Hepatocyte (in vitro differentiated cells): ENCODE data around the gene MR1. TPM values are rescaled to one million over a fixed set of nuclear protein-coding genes. Genes with fewer than 3 reads are reported as not detected.

ENCODE experiments used
- DNase-seq: peaks from one replicate; pipeline ENCODE4 v3.0.0-alpha.2; 2016; ENCODE audit warnings: low spot score
- H2AFZ ChIP-seq: fragments of 200-600 bp; sonication (generic); 2 replicates; pipeline ENCODE4 v1.6.0; 2016; ENCODE audit warnings: antibody characterized with exemption, mild to moderate bottlenecking
- H3K27ac ChIP-seq: fragments of 200-600 bp; sonication (generic); 2 replicates; pipeline ENCODE4 v1.5.1; 2016; ENCODE audit warnings: mild to moderate bottlenecking
- H3K27me3 ChIP-seq: fragments of 200-600 bp; sonication (generic); 2 replicates; pipeline ENCODE4 v1.6.1; 2016
- H3K36me3 ChIP-seq: fragments of 200-600 bp; sonication (generic); replicated peaks from 2 replicates; pipeline ENCODE4 v1.5.1; 2016; ENCODE audit warnings: low read depth; ENCODE audit not compliant: insufficient read depth
- H3K4me1 ChIP-seq: fragments of 200-600 bp; sonication (generic); 2 replicates; pipeline ENCODE4 v1.5.1; 2016; ENCODE audit warnings: mild to moderate bottlenecking, moderate library complexity; ENCODE audit not compliant: insufficient read depth
- H3K4me2 ChIP-seq: fragments of 200-600 bp; sonication (generic); 2 replicates; pipeline ENCODE4 v1.6.0; 2016
- H3K4me3 ChIP-seq: fragments of 200-600 bp; sonication (generic); 2 replicates; pipeline ENCODE4 v1.5.1; 2016; ENCODE audit warnings: mild to moderate bottlenecking
- H3K79me2 ChIP-seq: fragments of 200-600 bp; sonication (generic); 2 replicates; pipeline ENCODE4 v1.6.0; 2017; ENCODE audit warnings: mild to moderate bottlenecking
- H3K9me2 ChIP-seq: fragments of 200-600 bp; sonication (generic); replicated peaks from 2 replicates; pipeline ENCODE4 v1.6.0; 2017; ENCODE audit warnings: mild to moderate bottlenecking; ENCODE audit not compliant: insufficient read depth
- H3K9me3 ChIP-seq: fragments of 200-600 bp; sonication (generic); 2 replicates; pipeline ENCODE4 v1.5.1; 2016; ENCODE audit warnings: low read depth, mild to moderate bottlenecking
- H4K20me1 ChIP-seq: fragments of 200-600 bp; sonication (generic); 2 replicates; pipeline ENCODE4 v1.6.0; 2016; ENCODE audit warnings: mild to moderate bottlenecking; ENCODE audit not compliant: insufficient read depth, poor library complexity, severe bottlenecking
- EZH2 ChIP-seq: fragments of 200-600 bp; sonication (generic); IDR thresholded peaks from 2 replicates; pipeline ENCODE4 v1.6.1; 2016; ENCODE audit warnings: antibody characterized with exemption, mild to moderate bottlenecking, borderline replicate concordance
- EZH2phosphoT487 ChIP-seq: fragments of 200-600 bp; sonication (generic); IDR thresholded peaks from one replicate; pipeline ENCODE4 v1.6.1; 2018; ENCODE audit warnings: antibody characterized with exemption, mild to moderate bottlenecking, low read depth, moderate library complexity; ENCODE audit not compliant: unreplicated experiment, severe bottlenecking
- WGBS: methylation state at CpG from one replicate; pipeline ENCODE4 v1.1.6; 2016; ENCODE audit warnings: low lambda C conversion rate; ENCODE audit errors: missing lambda C conversion rate; 5-methylcytosine and 5-hydroxymethylcytosine counted together
- polyA plus RNA-seq: library from polyadenylated mRNA; unstranded; fragments of >200 nt; fragmentation: Nextera tagmentation; extraction: Ambion mirVana; gene quantifications from 2 replicates; pipeline ENCODE4 v1.2.1, GENCODE V29; 2016
- total RNA-seq: library from RNA; depleted of rRNA; stranded (reverse); fragments of >200 nt; gene quantifications from 2 replicates; pipeline ENCODE4 v1.2.3, GENCODE V29; 2014
- TF ChIP-seq, protein P1 (sequence below): fragments of 200-600 bp; sonication (generic); IDR thresholded peaks from 2 replicates; pipeline ENCODE4 v1.5.1; 2016; ENCODE audit warnings: antibody characterized with exemption, mild to moderate bottlenecking; ENCODE audit not compliant: poor library complexity

The MR1 gene
- total and polyA plus RNA-seq, 2 experiments from 2014 or later, result 8.9 to 10.6 TPM

DNA sequence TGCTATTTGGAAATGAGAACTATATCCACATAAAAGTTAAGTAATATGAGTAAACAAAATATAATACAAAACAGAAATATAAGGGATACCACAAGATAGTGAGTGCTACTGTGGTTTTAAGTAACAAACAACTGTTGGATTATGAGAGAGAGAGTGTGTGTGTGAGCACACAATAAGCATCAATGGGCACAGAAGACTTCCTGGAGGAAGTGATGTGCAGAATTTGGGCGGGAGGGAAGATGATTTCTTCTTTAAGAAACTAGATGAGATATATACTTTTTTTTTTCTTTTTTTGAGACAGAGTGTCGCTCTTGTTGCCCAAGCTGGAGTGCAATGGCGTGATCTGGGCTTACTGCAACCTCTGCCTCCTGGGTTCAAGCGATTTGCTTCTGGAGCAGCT lies 46.8 kb downstream of the MR1 start:
- 100% methylated on average over 4 of the region's 4 CpGs for WGBS
- Histone ChIP-seq H4K20me1 (no peaks in the 10 kb centered on the region), H3K4me1 (no peaks in the 10 kb centered on the region), H2AFZ (no peak overlapping the region), H3K27ac (no peak overlapping the region), H3K36me3 (no peaks in the 10 kb centered on the region), H3K9me3 (no peaks in the 10 kb centered on the region), H3K79me2 (no peaks in the 10 kb centered on the region), H3K4me3 (no peak overlapping the region), H3K9me2 (no peaks in the 10 kb centered on the region), H3K27me3 (no peaks in the 10 kb centered on the region), H3K4me2 (no peak overlapping the region)
- TF ChIP-seq EZH2, result no peak
- TF ChIP-seq, protein P1, sequence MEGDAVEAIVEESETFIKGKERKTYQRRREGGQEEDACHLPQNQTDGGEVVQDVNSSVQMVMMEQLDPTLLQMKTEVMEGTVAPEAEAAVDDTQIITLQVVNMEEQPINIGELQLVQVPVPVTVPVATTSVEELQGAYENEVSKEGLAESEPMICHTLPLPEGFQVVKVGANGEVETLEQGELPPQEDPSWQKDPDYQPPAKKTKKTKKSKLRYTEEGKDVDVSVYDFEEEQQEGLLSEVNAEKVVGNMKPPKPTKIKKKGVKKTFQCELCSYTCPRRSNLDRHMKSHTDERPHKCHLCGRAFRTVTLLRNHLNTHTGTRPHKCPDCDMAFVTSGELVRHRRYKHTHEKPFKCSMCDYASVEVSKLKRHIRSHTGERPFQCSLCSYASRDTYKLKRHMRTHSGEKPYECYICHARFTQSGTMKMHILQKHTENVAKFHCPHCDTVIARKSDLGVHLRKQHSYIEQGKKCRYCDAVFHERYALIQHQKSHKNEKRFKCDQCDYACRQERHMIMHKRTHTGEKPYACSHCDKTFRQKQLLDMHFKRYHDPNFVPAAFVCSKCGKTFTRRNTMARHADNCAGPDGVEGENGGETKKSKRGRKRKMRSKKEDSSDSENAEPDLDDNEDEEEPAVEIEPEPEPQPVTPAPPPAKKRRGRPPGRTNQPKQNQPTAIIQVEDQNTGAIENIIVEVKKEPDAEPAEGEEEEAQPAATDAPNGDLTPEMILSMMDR, result no peak
- TF ChIP-seq EZH2phosphoT487, result no peak
- no peak for DNase-seq

DNA sequence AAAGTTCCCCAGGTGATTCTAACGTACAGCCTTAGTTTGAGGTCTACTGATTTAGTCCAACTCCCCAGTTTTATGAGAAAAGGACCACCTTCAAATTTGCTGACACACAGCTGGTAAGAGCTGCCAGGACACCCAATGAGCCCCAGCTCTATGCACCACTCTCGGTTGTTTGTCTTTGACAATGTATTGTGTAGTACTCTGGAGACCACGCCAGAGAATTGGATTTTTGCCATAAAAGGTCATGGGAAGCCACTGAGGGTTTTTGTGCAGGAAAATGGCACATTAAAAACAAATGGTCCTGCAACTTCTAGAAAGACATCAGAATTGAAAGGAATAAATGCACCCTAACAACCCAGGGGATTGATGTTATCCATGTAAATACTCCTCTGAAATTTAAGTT lies 47.6 kb downstream of the MR1 start:
- WGBS, result 53% methylated on average over 3 of the region's 3 CpGs
- no peaks in the 10 kb centered on the region for H3K4me1 ChIP-seq
- H3K36me3 ChIP-seq, result no peaks in the 10 kb centered on the region
- no peak for DNase-seq
- no peak for TF ChIP-seq EZH2phosphoT487
- TF ChIP-seq, protein P1, result no peak
- no peak for TF ChIP-seq EZH2
- H3K27me3 ChIP-seq, result no peaks in the 10 kb centered on the region
- H3K9me2 ChIP-seq, result no peaks in the 10 kb centered on the region
- no peak overlapping the region for H3K4me3 ChIP-seq
- no peaks in the 10 kb centered on the region for H3K79me2 ChIP-seq
- no peaks in the 10 kb centered on the region for H3K9me3 ChIP-seq
- no peaks in the 10 kb centered on the region for H4K20me1 ChIP-seq
- H3K27ac ChIP-seq, result no peak overlapping the region
- no peak overlapping the region for H3K4me2 ChIP-seq
- no peak overlapping the region for H2AFZ ChIP-seq

DNA sequence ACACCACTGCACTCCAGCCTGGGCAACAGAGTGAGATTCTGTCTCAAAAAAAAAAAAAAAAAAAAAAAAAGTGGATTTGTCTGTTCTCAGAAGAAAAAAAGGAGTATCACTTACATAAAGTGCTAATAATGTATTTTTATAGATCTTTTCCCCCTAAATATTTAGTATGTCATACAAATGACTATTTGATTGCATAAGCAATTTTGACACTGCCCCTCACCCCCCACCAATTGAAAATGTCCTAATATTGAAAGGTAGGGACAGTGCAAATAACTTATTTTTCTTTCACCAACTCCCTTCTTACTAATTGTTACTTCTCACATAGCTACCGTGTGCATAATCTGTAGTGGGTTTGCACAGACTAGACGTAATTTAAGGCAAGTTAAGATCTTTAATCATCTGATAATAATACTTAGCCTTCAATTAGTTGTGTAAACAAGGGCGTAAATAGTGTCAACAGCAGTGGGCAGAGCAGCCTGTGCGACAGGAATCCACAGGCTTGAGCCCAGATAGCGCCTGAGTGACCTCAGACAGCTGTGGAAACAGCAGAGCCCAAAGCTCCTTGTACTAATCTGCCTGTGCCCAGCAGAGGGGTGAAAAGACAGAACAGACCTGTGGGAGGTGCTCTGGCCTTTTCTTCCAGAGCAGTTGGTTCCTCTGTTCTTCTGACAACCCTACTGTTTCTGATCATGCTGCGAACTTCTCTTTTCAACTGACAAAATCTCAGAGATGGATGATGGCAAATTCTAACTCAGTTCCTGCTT lies 50.2 kb downstream of the MR1 start:
- H2AFZ ChIP-seq, result no peak overlapping the region

More for the DNA sequence above, 50.2 kb downstream of the MR1 start:
- peak; percentile 67 for DNase-seq
- WGBS, result 27% methylated on average over 6 of the region's 6 CpGs
- H3K4me3 ChIP-seq, result no peak overlapping the region
- TF ChIP-seq EZH2phosphoT487 (no peak), EZH2 (no peak)
- TF ChIP-seq, protein P1, result peak; percentile 51
- H4K20me1 ChIP-seq, result no peaks in the 10 kb centered on the region
- peaks cover under 1% of the 10 kb centered on the region for H3K79me2 ChIP-seq
- H3K9me3 ChIP-seq, result no peaks in the 10 kb centered on the region
- H3K4me2 ChIP-seq, result no peak overlapping the region
- H3K4me1 ChIP-seq, result no peaks in the 10 kb centered on the region
- H3K27ac ChIP-seq, result no peak overlapping the region
- H3K27me3 ChIP-seq, result no peaks in the 10 kb centered on the region
- no peaks in the 10 kb centered on the region for H3K36me3 ChIP-seq
- no peaks in the 10 kb centered on the region for H3K9me2 ChIP-seq
